ENCODE measurements around the gene ETNK1.
"Not testable (repeated sequence)": the region's sequence is repeated elsewhere in the genome, so short reads cannot be mapped to it uniquely, and the experiment has no call there.

- TF ChIP-seq, protein P1, sequence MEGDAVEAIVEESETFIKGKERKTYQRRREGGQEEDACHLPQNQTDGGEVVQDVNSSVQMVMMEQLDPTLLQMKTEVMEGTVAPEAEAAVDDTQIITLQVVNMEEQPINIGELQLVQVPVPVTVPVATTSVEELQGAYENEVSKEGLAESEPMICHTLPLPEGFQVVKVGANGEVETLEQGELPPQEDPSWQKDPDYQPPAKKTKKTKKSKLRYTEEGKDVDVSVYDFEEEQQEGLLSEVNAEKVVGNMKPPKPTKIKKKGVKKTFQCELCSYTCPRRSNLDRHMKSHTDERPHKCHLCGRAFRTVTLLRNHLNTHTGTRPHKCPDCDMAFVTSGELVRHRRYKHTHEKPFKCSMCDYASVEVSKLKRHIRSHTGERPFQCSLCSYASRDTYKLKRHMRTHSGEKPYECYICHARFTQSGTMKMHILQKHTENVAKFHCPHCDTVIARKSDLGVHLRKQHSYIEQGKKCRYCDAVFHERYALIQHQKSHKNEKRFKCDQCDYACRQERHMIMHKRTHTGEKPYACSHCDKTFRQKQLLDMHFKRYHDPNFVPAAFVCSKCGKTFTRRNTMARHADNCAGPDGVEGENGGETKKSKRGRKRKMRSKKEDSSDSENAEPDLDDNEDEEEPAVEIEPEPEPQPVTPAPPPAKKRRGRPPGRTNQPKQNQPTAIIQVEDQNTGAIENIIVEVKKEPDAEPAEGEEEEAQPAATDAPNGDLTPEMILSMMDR (IDR thresholded peaks at IDR 0.05), result not testable (repeated sequence)
- not testable (repeated sequence) for TF ChIP-seq POLR2A (IDR thresholded peaks at IDR 0.05)
These were observed 12.1 kb upstream of the ETNK1 start for GRCh38 chr12:22612822-22613221.
